Prostate gland (tissue), 2 donors: Measurements from ENCODE around the gene ACAD11. TPM values are rescaled to one million over a fixed set of nuclear protein-coding genes. Genes with fewer than 3 reads are reported as not detected.

Experiments
- DNase-seq: peaks from one replicate; pipeline ENCODE4 v3.0.0-alpha.2; 2019; ENCODE audit warnings: low spot score
- H3K27ac ChIP-seq, 2 donors: fragments of 200-600 bp; sonication (generic); 2 replicates each; pipeline ENCODE4 v1.5.1; 2017 to 2019
- H3K27me3 ChIP-seq: fragments of 200-600 bp; sonication (generic); replicated peaks from 2 replicates; pipeline ENCODE4 v1.5.1; 2019; ENCODE audit not compliant: insufficient read depth
- H3K36me3 ChIP-seq, 2 donors: fragments of 200-600 bp; sonication (generic); 1 replicate in 1 of 2; 2 replicates in 1 of 2; pipeline versions ENCODE4 v1.5.1 to v1.8.1; 2017 to 2019
- H3K4me1 ChIP-seq: fragments of 200-600 bp; sonication (generic); replicated peaks from 2 replicates; pipeline ENCODE4 v1.5.1; 2019
- H3K4me3 ChIP-seq, 2 donors: fragments of 200-600 bp; sonication (generic); 2 replicates each; pipeline ENCODE4 v1.5.1; 2017 to 2019
- H3K9me3 ChIP-seq: fragments of 200-600 bp; sonication (generic); 2 replicates; pipeline ENCODE4 v1.5.1; 2017
- POLR2A ChIP-seq: fragments of 450-650 bp; IDR thresholded peaks from one replicate; pipeline ENCODE4 v1.6.1; 2016; ENCODE audit warnings: antibody characterized with exemption, mild to moderate bottlenecking
- POLR2AphosphoS5 ChIP-seq: sonication (generic); formaldehyde crosslinking; IDR thresholded peaks from one replicate; pipeline ENCODE4 v1.6.1; 2017; ENCODE audit warnings: antibody characterized with exemption
- WGBS: methylation state at CpG from one replicate; pipeline ENCODE4 v1.1.5; 2018; 5-methylcytosine and 5-hydroxymethylcytosine counted together
- intact Hi-C: fragments of 100-400 bp; cut with DNase I; formaldehyde crosslinking; loops from one replicate; pipeline ENCODE4 v1.14.2; 2022
- total RNA-seq, 2 donors: library from RNA; depleted of rRNA; stranded (reverse); fragments of >200 nt; gene quantifications; one replicate each; pipeline ENCODE4 v1.1.0, GENCODE V29; 2016
- TF ChIP-seq, protein P1 (sequence below), 4 experiments: fragments of 200-600 bp in 2 of 4; fragments of 450-650 bp in 2 of 4; sonication (generic) in 2 of 4; IDR thresholded peaks; 1 replicate in 3 of 4; 2 replicates in 1 of 4; pipeline ENCODE4 v1.5.1; 2016 to 2019; ENCODE audit warnings: antibody characterized with exemption in 4 of 4, mild to moderate bottlenecking in 2 of 4, moderate library complexity in 2 of 4

ACAD11 gene
- total RNA-seq, 2 donors from 2014 or later, result 13.8 to 22.7 TPM

DNA sequence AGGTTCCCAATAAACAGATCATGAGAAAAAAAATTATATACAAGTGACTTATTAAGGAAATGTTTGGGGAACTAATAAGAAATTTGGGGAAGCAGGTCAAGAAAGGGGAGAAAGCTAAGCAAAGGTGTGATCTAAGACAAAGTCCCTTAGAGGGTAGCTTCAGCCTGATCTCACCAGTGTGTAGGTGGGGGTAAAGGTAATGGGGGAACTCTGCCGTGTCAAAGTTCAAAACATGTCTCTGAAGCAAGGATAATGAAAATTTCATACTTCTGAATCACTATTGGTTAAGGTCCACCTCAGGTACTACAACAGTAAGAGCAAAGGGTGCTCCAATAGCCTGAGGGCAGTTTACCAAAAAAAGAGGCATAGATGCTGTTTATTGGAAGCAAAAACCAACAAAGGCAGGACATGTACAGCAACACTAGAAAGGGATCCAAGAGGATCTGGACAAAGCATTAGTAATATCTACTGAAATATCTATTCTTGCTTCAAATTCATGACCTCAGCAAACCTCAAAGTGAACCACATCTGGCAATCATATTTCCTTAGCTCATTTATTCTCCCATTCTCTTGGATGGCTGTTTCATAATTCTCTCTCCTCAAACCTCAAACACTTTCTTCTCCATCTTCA, 6.9 kb downstream of the ACAD11 start:
- Histone ChIP-seq H3K27ac (no peak overlapping the region), H3K4me3 (no peak overlapping the region), H3K27me3 (no peaks in the 10 kb centered on the region), H3K36me3 (no peaks in the 10 kb centered on the region), H3K9me3 (no peaks in the 10 kb centered on the region), H3K4me1 (peaks cover 12% of the 10 kb centered on the region)
- TF ChIP-seq POLR2A, result no peak
- TF ChIP-seq, protein P1, sequence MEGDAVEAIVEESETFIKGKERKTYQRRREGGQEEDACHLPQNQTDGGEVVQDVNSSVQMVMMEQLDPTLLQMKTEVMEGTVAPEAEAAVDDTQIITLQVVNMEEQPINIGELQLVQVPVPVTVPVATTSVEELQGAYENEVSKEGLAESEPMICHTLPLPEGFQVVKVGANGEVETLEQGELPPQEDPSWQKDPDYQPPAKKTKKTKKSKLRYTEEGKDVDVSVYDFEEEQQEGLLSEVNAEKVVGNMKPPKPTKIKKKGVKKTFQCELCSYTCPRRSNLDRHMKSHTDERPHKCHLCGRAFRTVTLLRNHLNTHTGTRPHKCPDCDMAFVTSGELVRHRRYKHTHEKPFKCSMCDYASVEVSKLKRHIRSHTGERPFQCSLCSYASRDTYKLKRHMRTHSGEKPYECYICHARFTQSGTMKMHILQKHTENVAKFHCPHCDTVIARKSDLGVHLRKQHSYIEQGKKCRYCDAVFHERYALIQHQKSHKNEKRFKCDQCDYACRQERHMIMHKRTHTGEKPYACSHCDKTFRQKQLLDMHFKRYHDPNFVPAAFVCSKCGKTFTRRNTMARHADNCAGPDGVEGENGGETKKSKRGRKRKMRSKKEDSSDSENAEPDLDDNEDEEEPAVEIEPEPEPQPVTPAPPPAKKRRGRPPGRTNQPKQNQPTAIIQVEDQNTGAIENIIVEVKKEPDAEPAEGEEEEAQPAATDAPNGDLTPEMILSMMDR (IDR thresholded peaks at IDR 0.05), result no peak
- no peak for TF ChIP-seq POLR2AphosphoS5
- no peak for DNase-seq
- intact Hi-C loops, result no loop called here
- WGBS, result 100% methylated on average over 1 of the region's 1 CpG

DNA sequence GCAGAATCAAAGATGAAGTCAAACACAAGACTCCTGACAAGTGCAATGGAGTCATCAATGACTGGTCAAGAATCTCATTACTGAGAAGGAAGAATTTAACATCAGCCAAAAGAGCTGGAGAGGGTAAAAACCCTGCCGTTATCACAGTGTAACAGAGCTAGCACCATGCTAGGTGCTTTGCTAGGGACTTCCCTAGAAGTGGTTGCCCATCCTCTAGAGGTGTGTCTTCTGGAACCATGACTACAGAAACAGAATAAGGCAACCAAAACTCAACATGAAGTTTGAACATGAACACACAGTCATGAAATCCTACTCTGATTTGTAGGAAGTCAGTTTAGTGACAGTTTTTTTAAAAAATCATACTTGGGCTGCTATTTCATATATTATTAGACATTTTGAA, 9.5 kb downstream of the ACAD11 start:
- Histone ChIP-seq H3K27ac (no peak overlapping the region), H3K4me3 (no peak overlapping the region), H3K27me3 (no peaks in the 10 kb centered on the region), H3K9me3 (no peaks in the 10 kb centered on the region), H3K36me3 (no peaks in the 10 kb centered on the region), H3K4me1 (peaks cover 9% of the 10 kb centered on the region)
- 100% methylated on average over 1 of the region's 1 CpG for WGBS
- no peak for DNase-seq
- no peak for TF ChIP-seq POLR2A
- no peak for TF ChIP-seq POLR2AphosphoS5
- TF ChIP-seq, protein P1 (IDR thresholded peaks at IDR 0.05), result no peak
- intact Hi-C loops, result no loop called here

DNA sequence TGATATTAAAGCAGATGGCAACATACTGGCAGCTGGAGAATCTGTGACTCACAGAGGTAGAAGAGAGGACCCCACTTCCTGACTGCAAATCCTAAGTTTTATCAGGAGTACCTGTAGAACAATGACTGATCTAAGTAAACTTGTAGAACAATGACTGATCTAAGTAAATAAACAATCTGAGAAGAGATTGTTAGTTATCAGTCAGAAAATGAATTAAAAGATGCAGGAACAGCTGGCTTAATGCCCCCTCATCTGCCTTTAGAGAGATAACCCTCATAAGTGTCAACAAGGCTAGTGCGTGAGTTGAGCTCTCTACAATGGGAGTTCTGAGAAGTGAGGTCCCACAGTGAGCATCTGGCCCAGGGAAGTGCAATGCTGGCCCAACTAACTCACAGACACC, 14.6 kb downstream of the ACAD11 start:
- no peak for DNase-seq
- Histone ChIP-seq H3K27ac (no peak overlapping the region), H3K9me3 (no peaks in the 10 kb centered on the region), H3K36me3 (no peaks in the 10 kb centered on the region), H3K27me3 (no peaks in the 10 kb centered on the region), H3K4me1 (no peaks in the 10 kb centered on the region), H3K4me3 (no peak overlapping the region)
- intact Hi-C loops, result no loop called here
- WGBS, result 93% methylated on average over 1 of the region's 1 CpG
- TF ChIP-seq, protein P1 (IDR thresholded peaks at IDR 0.05), result no peak
- TF ChIP-seq POLR2A (no peak), POLR2AphosphoS5 (no peak)

DNA sequence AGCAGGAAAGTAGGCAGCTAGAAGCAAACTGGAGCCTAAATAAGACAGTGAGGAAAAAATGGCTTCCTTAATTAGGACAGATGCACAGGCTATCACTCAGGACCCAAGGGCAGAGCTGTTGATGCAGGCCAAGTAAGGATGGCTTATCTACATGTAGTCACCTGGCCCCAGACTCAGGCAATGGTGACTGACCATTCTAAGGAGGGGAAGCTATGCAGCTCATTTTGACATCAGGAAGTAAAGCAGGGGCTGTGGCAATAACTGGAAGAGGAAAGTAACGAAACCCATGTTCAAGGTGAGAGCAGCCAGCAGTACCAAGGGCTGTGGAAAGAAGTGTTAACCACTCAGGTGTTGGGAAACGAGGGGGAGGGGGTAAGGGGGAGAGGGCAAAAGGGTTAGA, 16.2 kb downstream of the ACAD11 start:
- no peak for TF ChIP-seq POLR2A
- TF ChIP-seq, protein P1 (IDR thresholded peaks at IDR 0.05), result no peak
- TF ChIP-seq POLR2AphosphoS5, result no peak
- Histone ChIP-seq H3K9me3 (no peaks in the 10 kb centered on the region), H3K4me1 (no peaks in the 10 kb centered on the region), H3K36me3 (no peaks in the 10 kb centered on the region), H3K27ac (no peak overlapping the region), H3K4me3 (no peak overlapping the region), H3K27me3 (no peaks in the 10 kb centered on the region)
- 72% methylated on average over 2 of the region's 2 CpGs for WGBS
- DNase-seq, result no peak
- intact Hi-C loops, result no loop called here

DNA sequence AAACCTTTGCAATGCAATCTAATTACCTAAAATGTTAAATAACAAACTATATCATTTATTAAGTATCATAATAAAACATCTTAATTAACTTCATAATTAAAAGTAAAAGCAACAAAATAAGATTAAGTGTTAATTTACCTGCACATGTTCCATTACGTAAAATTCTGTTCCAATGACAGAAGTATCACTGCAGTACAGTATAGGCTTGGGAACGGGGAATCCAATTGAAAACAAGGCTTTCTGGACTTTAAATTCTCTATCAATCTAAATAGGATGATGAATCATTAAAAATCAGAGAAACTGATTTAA, 17.1 kb downstream of the ACAD11 start:
- no peak for DNase-seq
- H3K36me3 ChIP-seq, result no peaks in the 10 kb centered on the region
- no peak overlapping the region for H3K27ac ChIP-seq
- no peaks in the 10 kb centered on the region for H3K4me1 ChIP-seq
- no peaks in the 10 kb centered on the region for H3K27me3 ChIP-seq
- TF ChIP-seq, protein P1 (IDR thresholded peaks at IDR 0.05), result no peak
- TF ChIP-seq POLR2A (no peak), POLR2AphosphoS5 (no peak)
- intact Hi-C loops, result loop anchor here (1.0 kb wide), 1 partner anchor 107 kb away; no protein-coding TSS in a partner anchor
- H3K9me3 ChIP-seq, result no peaks in the 10 kb centered on the region
- 61% methylated on average over 2 of the region's 2 CpGs for WGBS
- H3K4me3 ChIP-seq, result no peak overlapping the region
